Inflammatory macrophage treated with lipopolysaccharide for 4 hours (primary cell): ENCODE data around the gene L3MBTL2.
"Not testable (repeated sequence)": the region's sequence is repeated elsewhere in the genome, so short reads cannot be mapped to it uniquely, and the experiment has no call there.

Experiments used
- DNase-seq: peaks from one replicate; pipeline ENCODE4 v3.0.0-alpha.2; 2020

The L3MBTL2 gene

DNA sequence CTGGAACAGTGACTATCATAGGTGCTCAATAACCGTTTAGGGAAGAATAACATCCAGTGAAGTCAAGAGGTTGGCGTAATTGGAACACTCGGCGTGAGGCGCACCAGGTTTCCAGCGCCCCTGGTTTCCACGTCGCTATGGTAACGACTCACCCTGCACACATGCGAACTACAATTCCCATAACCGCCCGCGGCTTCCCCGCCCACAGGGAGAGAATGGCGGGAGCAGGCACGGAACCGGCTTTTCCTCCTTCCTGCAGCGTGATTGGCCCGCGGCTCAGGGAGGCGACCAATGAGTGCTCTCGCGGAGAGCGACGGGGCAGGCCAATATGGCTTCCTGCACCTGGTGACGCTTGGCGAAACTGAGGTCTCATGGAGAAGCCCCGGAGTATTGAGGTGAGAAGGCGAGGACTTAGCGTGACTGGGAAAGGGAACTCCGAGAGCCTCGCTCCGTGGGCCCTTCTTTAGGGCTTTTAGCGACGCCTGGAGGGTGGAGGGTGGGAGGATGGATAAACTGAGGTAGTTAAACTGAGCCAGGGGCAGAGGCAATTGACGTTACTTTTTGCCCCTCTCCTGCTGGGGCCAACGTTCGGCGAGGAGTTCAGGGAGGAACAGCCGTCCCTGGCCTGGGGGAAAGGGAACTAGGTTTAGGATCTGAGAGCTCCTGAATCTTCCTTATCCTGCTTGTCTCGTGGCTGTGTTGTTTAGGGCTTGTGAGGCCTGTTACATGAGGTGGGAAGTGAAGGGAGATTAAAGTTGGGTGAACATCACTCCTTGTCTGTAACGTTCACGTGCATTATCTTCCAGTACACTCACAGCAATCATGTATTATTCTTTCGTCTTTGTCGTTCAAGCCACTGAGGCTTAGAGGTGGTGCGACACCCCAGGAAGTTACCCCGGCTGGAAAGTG, at the start of gene L3MBTL2:
Gene L3MBTL2, plus strand, starts transcription at position 321 of the 909 bp plus-strand sequence. Its CDS starts 51 bp downstream, at position 372.
- peak; percentile 95 for DNase-seq

DNA sequence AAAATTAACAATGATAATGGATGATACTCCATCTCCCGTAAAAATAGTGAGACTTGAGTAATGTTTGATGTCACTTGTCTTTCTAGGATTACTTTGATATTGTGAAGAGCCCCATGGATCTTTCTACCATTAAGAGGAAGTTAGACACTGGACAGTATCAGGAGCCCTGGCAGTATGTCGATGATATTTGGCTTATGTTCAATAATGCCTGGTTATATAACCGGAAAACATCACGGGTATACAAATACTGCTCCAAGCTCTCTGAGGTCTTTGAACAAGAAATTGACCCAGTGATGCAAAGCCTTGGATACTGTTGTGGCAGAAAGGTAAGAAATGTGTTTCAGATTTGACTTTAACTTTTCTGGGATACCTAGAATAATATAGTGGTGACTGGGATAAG, 48.0 kb upstream of the L3MBTL2 start:
- no peak for DNase-seq

DNA sequence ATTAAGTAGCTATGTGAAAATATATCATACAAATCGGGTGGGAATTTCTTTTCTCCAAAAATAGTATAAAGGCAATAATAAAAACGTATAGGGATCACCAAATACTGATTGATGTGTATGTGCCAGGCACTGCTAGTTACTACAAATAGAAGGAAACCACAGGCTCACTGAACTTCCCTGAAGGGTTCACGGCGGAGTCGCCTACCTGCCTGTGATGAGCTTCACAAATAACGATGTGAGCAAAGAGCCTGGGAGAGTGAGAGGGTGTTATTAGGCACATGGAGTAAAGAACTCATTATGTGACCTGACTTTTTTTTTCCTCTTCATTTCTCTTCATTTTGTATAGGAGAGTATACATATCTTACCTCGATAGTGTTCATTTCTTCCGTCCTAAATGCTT, 36.0 kb upstream of the L3MBTL2 start:
- DNase-seq, result no peak

DNA sequence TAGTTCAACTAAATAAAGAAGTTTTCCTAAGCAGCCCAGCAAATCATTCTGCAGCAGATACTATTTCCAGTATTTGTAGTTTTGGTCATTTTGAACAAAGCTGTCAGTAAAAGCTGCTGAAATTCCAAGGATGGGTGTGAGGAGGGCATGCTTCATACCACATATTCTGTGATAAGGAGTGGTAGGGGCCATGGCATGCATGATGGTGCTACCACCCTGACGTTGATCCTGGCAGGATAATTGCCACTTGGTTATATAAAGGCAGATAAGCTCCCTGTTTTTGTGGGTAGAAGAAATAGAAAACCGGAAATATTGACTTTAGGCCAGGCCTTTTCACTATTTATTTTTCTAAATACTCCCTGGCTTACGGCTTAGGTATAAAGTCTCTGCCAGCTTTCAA, 33.1 kb upstream of the L3MBTL2 start:
- DNase-seq, result no peak

DNA sequence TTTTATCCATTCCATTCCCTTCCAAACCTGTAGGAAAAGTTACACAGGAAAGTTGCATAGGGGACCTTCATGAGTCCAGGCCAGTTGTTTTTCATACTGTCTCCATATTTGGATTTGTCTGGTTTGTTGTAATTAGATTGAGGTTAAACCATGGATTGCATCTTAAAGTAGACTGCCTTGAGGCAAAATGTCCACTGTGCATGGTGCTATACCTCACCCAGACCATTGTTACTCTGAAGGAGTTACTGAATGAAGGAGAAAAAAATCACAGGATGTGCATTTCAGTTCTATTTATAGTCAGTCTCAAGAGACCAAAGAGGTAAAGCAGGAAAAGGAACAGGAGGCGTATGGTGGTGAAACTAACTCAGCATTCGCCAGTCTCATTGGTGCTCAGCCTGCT, 29.6 kb upstream of the L3MBTL2 start:
- no peak for DNase-seq

DNA sequence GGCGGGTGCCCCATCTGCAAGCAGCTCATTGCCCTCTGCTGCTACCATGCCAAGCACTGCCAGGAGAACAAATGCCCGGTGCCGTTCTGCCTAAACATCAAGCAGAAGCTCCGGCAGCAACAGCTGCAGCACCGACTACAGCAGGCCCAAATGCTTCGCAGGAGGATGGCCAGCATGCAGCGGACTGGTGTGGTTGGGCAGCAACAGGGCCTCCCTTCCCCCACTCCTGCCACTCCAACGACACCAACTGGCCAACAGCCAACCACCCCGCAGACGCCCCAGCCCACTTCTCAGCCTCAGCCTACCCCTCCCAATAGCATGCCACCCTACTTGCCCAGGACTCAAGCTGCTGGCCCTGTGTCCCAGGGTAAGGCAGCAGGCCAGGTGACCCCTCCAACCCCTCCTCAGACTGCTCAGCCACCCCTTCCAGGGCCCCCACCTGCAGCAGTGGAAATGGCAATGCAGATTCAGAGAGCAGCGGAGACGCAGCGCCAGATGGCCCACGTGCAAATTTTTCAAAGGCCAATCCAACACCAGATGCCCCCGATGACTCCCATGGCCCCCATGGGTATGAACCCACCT, 28.0 kb upstream of the L3MBTL2 start:
- no peak for DNase-seq

DNA sequence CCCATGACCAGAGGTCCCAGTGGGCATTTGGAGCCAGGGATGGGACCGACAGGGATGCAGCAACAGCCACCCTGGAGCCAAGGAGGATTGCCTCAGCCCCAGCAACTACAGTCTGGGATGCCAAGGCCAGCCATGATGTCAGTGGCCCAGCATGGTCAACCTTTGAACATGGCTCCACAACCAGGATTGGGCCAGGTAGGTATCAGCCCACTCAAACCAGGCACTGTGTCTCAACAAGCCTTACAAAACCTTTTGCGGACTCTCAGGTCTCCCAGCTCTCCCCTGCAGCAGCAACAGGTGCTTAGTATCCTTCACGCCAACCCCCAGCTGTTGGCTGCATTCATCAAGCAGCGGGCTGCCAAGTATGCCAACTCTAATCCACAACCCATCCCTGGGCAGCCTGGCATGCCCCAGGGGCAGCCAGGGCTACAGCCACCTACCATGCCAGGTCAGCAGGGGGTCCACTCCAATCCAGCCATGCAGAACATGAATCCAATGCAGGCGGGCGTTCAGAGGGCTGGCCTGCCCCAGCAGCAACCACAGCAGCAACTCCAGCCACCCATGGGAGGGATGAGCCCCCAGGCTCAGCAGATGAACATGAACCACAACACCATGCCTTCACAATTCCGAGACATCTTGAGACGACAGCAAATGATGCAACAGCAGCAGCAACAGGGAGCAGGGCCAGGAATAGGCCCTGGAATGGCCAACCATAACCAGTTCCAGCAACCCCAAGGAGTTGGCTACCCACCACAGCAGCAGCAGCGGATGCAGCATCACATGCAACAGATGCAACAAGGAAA, 27.3 kb upstream of the L3MBTL2 start:
- DNase-seq, result no peak

DNA sequence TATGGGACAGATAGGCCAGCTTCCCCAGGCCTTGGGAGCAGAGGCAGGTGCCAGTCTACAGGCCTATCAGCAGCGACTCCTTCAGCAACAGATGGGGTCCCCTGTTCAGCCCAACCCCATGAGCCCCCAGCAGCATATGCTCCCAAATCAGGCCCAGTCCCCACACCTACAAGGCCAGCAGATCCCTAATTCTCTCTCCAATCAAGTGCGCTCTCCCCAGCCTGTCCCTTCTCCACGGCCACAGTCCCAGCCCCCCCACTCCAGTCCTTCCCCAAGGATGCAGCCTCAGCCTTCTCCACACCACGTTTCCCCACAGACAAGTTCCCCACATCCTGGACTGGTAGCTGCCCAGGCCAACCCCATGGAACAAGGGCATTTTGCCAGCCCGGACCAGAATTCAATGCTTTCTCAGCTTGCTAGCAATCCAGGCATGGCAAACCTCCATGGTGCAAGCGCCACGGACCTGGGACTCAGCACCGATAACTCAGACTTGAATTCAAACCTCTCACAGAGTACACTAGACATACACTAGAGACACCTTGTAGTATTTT, 26.6 kb upstream of the L3MBTL2 start:
- no peak for DNase-seq

DNA sequence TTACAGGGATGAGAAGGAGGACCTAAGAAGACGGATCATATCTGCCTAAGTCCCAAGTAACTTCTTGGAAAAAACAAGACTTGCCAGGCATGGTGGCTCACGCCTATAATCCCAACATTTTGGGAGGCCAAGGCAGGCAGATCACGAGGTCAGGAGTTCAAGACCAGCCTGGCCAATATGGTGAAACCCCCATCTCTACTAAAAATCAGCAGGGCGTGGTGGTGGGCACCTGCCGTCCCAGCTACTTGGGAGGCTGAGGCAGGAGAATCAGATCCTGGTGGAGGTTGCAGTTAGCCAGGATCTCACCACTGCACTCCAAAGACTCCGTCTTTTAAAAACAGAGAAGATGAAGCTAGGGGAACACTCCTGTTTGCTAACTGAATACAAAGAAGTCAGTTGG, 24.8 kb upstream of the L3MBTL2 start:
- not testable (repeated sequence) for DNase-seq

DNA sequence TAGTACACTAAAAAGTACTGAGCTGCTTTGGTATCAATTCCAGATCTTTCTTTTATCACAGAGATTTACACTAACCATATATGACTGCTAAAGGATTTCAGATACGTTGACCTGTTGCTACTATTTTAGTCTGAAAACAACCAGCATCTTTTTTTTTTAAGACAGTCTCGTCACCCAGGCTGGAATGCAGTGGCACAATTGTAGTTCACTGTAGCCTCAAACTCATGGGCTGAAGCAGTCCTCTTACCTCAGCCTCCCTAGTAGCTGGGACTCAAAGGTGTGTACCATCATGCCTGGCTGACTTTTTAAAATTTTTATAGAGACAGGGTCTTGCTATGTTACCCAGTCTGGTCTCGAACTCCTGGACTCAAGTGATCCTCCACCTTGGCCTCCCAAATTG, 24.2 kb upstream of the L3MBTL2 start:
- no peak for DNase-seq

DNA sequence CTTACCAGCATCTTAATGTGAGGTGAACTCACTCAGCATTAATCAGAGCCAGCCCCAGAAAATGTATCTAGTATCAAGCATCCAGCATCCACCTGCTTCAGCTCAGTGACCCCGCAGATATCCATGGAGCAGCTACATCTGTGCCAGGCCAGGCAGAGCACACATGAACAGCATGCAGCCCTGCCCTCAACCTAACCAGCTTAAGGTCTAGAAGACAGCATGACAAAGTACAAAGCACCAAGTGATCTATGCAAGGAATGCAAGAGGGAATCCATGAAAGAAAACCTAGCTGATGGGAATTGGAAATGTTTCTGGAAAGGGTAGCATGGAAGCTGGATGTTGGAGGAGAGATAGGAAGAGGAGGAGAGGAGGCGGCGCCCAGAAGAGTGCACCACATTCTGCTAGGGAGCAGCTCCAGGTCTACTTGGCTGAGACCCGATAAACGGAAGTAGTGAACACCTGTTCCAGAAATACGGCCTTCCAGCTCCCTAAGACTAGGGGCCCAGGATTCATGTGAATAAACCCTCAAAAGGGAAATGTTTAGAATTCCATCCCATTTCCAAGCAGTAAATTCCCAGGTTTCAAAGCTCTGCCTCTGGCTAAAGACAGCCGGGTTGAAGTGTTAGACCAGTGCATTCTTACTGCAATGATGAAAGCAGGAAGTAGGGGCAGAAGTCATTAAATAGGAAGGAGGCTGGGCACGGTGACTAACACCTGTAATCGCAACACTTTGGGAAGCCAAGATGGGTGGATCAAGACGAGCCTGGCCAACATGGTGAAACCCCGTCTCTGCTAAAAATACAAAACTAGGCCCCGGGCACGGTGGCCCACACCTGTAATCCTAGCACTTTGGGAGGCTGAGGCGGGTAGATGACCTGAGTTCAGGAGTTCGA, 23.5 kb upstream of the L3MBTL2 start:
- DNase-seq, result peak; percentile 67

DNA sequence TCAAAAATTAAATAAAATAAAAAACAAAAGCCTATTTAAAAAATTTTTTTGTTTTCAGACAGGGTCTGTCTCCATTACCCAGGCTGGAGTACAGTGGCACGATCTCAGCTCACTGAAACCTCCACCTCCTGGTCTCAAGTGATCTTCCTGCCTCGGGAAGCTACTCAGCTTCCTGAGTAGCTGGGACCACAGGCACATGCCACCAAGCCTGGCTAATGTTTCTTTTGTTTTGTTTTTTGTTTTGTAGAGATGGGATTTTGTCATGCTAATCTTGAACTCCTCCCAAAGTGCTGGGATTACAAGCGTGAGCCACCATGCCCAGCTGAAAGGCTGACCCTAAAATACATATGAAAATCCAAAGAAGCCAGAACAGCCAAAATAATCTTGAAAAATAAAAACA, 20.4 kb upstream of the L3MBTL2 start:
- no peak for DNase-seq

DNA sequence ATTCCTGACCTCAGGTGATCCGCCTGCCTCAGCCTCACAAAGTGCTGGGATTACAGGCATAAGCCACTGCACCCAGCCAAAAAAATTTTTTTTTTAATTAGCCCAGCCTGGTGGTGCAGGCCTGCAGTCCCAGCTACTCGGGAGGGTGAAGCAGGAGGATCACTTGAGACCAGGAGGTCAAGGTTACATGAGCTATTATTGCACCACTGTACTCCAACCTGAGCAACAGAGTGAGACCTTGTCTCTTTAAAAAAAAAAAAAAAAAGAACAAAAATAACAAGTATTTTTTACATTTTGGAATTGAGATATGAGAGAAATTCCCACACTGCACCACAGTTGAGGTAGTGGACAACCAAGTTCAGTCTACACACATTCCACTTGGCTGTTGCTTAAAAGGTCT, 13.6 kb upstream of the L3MBTL2 start:
- no peak for DNase-seq

DNA sequence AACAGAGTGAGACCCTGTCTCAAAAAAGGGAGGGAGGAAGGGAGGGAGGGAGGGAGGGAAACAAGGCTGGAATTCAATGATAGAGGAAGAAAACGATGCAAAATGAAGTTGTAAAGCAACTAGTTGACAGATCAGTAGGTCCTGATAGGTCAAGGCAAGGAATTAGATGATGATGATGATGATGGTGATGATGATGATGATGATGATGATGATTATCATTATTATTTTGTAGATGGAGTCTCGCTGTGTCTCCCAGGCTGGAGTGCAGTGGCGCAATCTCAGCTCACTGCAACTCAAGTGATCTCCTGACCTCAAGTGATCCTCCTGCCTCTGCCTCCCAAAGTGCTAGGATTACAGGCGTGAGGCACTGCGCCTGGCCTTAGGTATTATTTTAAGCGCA, 11.3 kb upstream of the L3MBTL2 start:
- no peak for DNase-seq

DNA sequence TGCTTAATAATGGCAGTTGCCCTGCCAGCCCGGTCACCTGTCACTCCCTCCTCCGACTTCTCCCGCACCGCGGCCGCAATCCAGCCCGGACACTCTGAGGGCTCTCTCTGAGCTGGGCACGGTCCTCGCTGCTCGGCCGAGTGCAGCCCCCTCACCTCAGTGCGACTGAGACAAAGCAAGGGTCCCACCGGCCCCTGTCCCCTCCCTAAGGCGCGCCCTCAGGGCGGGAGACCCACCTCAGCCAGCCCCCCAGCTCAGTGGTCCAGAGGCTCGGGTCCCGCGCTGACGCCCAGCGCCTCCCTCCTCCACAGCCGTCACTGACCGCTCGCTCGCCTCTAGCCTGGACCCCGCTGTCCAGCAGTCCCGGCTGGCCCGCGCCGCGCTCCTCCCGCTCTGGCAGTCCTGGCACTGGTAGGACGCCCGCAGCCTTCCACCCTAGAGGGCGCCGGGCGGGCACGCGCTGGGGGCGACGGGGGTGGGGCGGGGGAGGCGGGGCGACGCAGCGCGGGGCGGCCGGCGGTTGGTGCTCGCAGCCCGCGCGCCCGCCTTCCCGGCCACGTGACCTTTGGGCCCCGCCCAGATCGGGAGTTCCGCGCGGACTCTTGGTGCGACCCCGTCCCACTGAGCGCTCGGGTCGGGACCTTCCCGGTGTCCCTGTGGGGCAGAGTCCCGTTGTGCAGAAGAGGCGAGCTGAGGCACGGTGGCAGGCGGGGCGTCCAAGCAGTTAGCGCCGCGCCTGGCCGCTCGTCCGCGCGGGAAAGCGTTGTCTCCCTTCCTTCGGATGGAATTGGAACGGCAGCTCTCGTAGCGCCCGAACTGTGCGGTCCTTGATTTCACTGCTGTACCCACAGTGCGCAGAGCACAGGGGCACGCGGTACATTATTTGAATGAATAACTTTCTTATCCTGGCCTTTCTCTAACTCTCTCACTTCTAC, 7.8 kb upstream of the L3MBTL2 start:
- DNase-seq, result peak; percentile 73

DNA sequence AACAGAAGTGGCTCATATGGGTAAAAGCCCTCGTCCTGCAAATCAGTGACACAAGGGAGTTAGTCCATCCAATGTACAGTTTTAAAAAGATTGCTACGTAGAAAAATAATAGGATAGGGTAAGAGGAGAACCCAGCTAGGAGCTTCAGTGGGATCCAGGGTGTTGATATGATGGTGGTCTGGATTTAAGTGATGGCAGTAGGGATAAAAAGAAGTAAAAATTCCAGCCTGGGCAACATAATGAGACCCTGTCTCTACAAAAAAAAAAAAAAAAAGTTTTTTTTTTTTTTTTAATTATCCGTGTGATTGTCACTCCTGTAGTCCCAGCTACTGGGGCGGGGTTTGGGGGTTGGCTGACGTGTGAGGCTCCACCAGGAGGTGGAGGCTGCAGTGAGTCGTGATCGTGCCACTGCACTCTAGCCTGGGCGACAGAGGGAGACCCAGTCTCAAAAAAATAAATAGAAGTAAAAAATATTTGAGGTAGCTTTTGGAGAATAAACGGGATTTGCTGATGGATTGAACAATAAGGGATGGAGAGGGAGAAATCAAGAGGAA, 7.0 kb upstream of the L3MBTL2 start:
- DNase-seq, result peak; percentile 43

DNA sequence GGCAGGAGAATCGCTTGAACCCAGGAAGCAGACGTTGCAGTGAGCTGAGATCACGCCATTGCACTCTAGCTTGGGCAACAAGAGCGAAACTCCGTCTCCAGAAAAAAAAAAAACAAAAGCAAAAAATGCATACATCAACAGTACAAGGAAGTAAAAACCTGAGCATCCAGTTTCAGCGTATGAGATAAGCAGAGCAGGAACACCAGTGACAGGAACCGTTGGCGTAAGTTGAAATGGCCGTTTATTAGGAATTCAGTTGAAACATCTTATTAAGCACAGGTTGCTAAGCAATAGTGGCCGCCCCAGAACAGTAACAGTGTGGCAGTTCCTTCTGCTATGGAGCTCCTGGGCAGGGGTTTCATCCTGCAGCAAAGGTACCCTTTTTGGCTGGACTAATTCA, 4.0 kb upstream of the L3MBTL2 start:
- DNase-seq, result peak; percentile 51

DNA sequence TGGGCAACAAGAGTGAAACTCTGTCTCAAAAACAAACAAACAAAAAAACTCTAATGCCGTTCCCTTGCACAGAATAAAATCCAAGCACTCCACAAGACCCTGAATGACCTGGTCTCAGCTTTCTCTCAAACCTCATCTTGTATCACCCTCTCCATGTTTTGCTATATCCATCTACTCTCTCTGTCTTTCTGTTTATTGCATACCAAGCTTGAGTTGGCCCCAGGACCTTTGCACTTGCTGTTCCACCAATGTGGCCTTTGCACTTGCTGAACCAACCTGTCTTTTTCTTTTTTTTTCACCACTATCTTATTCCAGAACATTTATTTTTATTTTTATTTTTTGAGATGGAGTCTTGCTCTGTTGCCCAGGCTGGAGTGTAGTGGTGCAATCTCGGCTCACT, 2.0 kb upstream of the L3MBTL2 start:
- no peak for DNase-seq

DNA sequence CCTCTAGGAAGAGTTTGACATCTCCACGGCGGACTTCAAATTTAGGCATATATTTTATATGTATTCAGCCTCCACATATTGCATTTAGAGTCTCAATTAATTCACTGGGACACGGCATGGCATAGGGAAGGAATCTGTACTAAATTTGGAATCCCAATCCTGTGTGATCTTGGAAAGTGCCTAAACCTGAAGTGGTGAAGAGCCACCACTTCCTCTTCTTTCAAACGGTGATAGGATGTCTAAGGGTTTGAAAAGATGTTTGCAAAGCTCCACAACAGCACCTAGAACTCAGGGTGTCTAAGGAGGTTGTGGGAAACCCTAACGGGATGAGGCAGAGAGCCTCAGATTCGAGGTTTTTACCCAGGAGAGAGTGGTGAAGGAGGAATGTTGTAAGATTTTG, 1.0 kb upstream of the L3MBTL2 start:
- no peak for DNase-seq

DNA sequence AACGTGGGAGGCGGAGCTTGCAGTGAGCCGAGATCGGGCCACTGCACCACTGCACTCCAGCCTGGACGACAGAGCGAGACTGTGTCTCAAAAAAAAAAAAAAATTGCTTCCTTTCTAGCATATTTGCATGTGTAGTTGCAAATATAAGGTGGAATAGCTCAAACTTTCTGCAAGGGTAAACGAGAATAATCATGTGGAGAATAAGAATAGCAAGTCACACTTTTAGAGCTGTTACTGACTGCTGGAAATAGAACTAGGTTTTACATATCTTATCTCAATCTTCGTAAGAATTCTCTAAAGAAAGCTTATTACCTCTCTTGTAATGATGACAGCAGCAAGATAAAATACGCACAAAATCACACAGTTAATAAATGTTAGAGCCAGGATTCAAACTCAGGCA, 1.6 kb downstream of the L3MBTL2 start:
- no peak for DNase-seq

DNA sequence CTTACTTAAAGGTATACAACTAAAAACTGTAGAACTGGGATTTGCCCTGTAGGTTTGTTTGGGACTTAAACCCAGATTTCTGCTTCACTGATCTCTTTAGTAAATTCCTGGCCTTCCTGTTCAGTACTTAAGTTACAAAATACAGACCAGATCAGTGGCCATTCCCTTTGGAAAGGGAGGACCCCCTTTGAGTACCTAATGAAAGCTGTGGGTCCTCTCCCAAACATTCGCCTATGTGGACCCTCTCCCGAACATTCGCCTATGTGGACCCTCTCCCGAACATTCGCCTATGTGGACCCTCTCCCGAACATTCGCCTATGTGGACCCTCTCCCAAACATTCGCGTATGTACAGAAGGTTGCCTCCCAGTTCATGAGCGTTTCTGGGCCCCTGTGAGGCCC, 10.3 kb downstream of the L3MBTL2 start:
- no peak for DNase-seq
